ENCODE results near the gene MAGIX. TPM values are rescaled to one million over a fixed set of nuclear protein-coding genes. Genes with fewer than 3 reads are reported as not detected.

The MAGIX gene
- total RNA-seq, 2 experiments from 2014 or later: 0.89 to 0.93 TPM

- Histone ChIP-seq H3K9me3 (ENCODE audit: control insufficient read depth in 1 of 2, insufficient read depth in 1 of 2, low read length in 2 of 2) (no peaks in the 10 kb centered on the region), H3K36me3 (ENCODE audit: insufficient read depth, low read length) (peaks cover 38% of the 10 kb centered on the region), H3K4me3 (ENCODE audit: low read length) (no peak overlapping the region), H3K27me3 (ENCODE audit: control insufficient read depth in 1 of 2, insufficient read depth in 2 of 2, low read length in 2 of 2) (no peaks in the 10 kb centered on the region), H3K27ac (ENCODE audit: low read depth in 1 of 2, low read length in 2 of 2) (no peak overlapping the region), H3K4me1 (ENCODE audit: insufficient read depth, low read length) (peaks cover 29% of the 10 kb centered on the region)
- CTCF ChIA-PET: no interaction called here
- no peak overlapping the region for H3K27ac Mint-ChIP-seq
- H3K9me3 Mint-ChIP-seq: no peaks in the 10 kb centered on the region
- DNase-seq (no peak), ATAC-seq (ENCODE audit: poor library complexity) (no peak)
- POLR2A ChIA-PET: interaction anchor here (1.0 kb wide), 1 partner anchor 9 kb away, joined by 4 read pairs; no protein-coding TSS in a partner anchor
- H3K27me3 Mint-ChIP-seq: no peaks in the 10 kb centered on the region
- H3K4me3 Mint-ChIP-seq: no peak overlapping the region
- TF ChIP-seq CTCF (IDR thresholded peaks at IDR 0.05): no peak
- intact Hi-C loops (cut with DNase I, micrococcal nuclease): no loop called here
- peaks cover 47% of the 10 kb centered on the region for H3K36me3 Mint-ChIP-seq (ENCODE audit: low read depth)
- peaks cover 21% of the 10 kb centered on the region for H3K4me1 Mint-ChIP-seq (ENCODE audit: low read depth)
These were observed 13.1 kb downstream of the MAGIX start for GRCh38 chrX:49175435-49176274.

GRCh38 chrX:49176421-49177326 lies 14.1 kb downstream of the MAGIX start:
- H3K27me3 ChIP-seq (ENCODE audit: control insufficient read depth in 1 of 2, insufficient read depth in 2 of 2, low read length in 2 of 2): no peaks in the 10 kb centered on the region
- Mint-ChIP-seq H3K27me3 (no peaks in the 10 kb centered on the region), H3K27ac (peak overlapping the region; percentile 33), H3K4me1 (ENCODE audit: low read depth) (peaks cover 21% of the 10 kb centered on the region), H3K4me3 (no peak overlapping the region), H3K36me3 (ENCODE audit: low read depth) (peaks cover 51% of the 10 kb centered on the region), H3K9me3 (no peaks in the 10 kb centered on the region)
- peaks cover 25% of the 10 kb centered on the region for H3K4me1 ChIP-seq (ENCODE audit: insufficient read depth, low read length)
- CTCF ChIA-PET: interaction anchor here (0.7 to 0.8 kb wide), 2 partner anchors 13 to 21 kb away, joined by 4 to 7 read pairs; no protein-coding TSS in a partner anchor
- intact Hi-C loops (cut with DNase I, micrococcal nuclease): no loop called here
- H3K4me3 ChIP-seq (ENCODE audit: low read length): no peak overlapping the region
- peaks cover 38% of the 10 kb centered on the region for H3K36me3 ChIP-seq (ENCODE audit: insufficient read depth, low read length)
- no peaks in the 10 kb centered on the region for H3K9me3 ChIP-seq (ENCODE audit: control insufficient read depth in 1 of 2, insufficient read depth in 1 of 2, low read length in 2 of 2)
- TF ChIP-seq CTCF (IDR thresholded peaks at IDR 0.05): no peak
- no peak for ATAC-seq (ENCODE audit: poor library complexity)
- POLR2A ChIA-PET: interaction anchor here (1.0 kb wide), 2 partner anchors 10 to 21 kb away, joined by 3 to 6 read pairs; no protein-coding TSS in a partner anchor
- no peak overlapping the region for H3K27ac ChIP-seq (ENCODE audit: low read depth in 1 of 2, low read length in 2 of 2)
- peak in 3 of 14 experiments; percentile 15 to 39 (median 28) for DNase-seq

DNA sequence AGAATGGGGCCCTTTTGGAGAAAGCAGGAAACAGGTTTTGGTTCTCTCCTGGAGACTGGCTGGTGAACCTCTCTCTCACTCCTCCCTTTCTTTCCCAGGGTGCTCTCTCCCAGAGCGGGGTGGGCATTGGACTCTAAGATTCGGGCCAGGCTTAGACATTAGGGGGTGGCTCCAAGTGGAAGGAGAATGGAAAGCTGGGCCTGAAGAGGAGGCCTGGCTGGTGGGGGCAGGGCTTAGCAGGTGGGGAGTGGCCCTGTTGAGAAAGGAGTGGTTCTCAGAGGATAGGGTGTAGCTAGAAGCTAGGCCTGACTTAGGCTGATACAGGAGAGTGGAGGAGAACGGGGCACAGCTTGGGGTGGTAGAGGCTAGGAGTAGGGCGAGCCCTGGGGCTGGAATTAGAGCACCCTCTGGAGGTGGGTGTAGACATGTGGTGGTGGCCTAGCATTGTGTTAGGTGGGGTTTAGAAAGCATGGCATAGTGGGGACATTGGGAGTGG lies 14.8 kb downstream of the MAGIX start:
- CTCF ChIA-PET: interaction anchor here (0.7 to 0.8 kb wide), 2 partner anchors 14 to 21 kb away, joined by 4 to 7 read pairs; no protein-coding TSS in a partner anchor
- ATAC-seq (ENCODE audit: poor library complexity) (peak; percentile 67), DNase-seq (peak in 4 of 14 experiments; percentile 30 to 59 (median 45))
- TF ChIP-seq CTCF (IDR thresholded peaks at IDR 0.05): no peak
- Histone ChIP-seq H3K4me1 (ENCODE audit: insufficient read depth, low read length) (peaks cover 22% of the 10 kb centered on the region), H3K36me3 (ENCODE audit: insufficient read depth, low read length) (peaks cover 38% of the 10 kb centered on the region), H3K4me3 (ENCODE audit: low read length) (no peak overlapping the region), H3K27me3 (ENCODE audit: control insufficient read depth in 1 of 2, insufficient read depth in 2 of 2, low read length in 2 of 2) (no peaks in the 10 kb centered on the region), H3K9me3 (ENCODE audit: control insufficient read depth in 1 of 2, insufficient read depth in 1 of 2, low read length in 2 of 2) (no peaks in the 10 kb centered on the region), H3K27ac (ENCODE audit: low read depth in 1 of 2, low read length in 2 of 2) (no peak overlapping the region)
- Mint-ChIP-seq H3K36me3 (ENCODE audit: low read depth) (peaks cover 56% of the 10 kb centered on the region), H3K4me3 (no peak overlapping the region), H3K27me3 (no peaks in the 10 kb centered on the region), H3K27ac (peak overlapping the region; percentile 33), H3K4me1 (ENCODE audit: low read depth) (peaks cover 21% of the 10 kb centered on the region), H3K9me3 (no peaks in the 10 kb centered on the region)
- POLR2A ChIA-PET: interaction anchor here (1.0 kb wide), 2 partner anchors 11 to 21 kb away, joined by 3 to 6 read pairs; no protein-coding TSS in a partner anchor
- intact Hi-C loops (cut with DNase I, micrococcal nuclease): no loop called here

Measured in CD4-positive, alpha-beta T cell (primary cell).